ENCODE data around the gene FAM168B.

DNA sequence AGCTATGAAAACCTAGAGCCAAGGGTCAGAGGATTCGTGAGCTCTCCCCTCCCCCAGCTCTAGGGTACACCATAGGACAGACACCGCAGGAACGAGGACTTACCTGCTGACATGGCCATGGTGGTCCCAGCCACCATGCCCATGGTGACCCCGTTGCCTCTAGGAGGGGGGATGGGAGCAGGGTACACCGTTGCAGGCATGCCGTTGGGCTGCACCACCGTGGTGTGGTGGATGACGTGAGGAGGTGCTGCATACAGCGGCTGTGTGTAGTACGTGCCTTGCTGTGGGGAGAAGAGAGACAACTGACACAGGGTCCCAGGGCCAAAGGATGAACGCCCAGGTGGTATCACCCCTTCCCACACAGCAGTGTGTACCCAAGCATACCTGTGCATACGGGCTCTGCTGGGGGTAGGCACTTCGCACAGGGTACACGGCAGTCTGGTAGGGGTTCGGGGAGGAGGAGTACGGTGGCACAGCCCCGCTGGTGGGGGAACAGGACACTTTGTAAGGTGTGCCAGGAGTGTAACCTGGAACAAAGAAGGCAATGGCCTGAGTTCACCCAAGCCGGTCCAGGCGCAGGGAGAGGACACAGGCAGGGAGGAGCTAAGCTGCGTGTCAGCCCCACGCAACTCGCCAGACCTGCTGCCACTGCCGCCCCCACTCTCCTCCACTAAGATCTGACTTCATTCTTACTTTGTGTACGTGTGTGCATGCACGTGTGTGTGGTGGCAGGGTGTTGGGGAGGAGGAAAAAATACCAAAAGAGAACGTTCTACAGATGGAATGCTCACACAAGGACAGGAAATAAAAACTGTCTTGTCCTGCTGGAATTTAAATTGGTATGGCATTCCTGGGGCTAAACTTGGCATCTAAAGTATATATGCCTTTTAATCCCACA is 37.8 kb downstream of the FAM168B start:
- TF ChIP-seq POLR2AphosphoS5 (IDR thresholded peaks at IDR 0.05; ENCODE audit: low read depth, low read length): no peak
- no peak for TF ChIP-seq POLR2A (IDR thresholded peaks at IDR 0.05; ENCODE audit: low read depth, low read length)
- TF ChIP-seq TAF1 (IDR thresholded peaks at IDR 0.05; ENCODE audit: low read depth, low read length): no peak
- no peak for TF ChIP-seq SPI1 (IDR thresholded peaks at IDR 0.05; ENCODE audit: low read depth, low read length)
